HuH-7.5 (cell line): ENCODE results near the gene ANKRD55.
"Not testable (repeated sequence)": the region's sequence is repeated elsewhere in the genome, so short reads cannot be mapped to it uniquely, and the experiment has no call there.

Source experiments
- DNase-seq: peaks from one replicate; pipeline ENCODE4 v3.0.0; 2011; ENCODE audit warnings: low spot score

Gene ANKRD55

GRCh38 chr5:56233230-56233629 lies at the start of gene ANKRD55:
Gene ANKRD55, minus strand, starts transcription at chr5:56233330. Its CDS starts 417 bp downstream, at chr5:56232913.
- no peak for DNase-seq

DNA sequence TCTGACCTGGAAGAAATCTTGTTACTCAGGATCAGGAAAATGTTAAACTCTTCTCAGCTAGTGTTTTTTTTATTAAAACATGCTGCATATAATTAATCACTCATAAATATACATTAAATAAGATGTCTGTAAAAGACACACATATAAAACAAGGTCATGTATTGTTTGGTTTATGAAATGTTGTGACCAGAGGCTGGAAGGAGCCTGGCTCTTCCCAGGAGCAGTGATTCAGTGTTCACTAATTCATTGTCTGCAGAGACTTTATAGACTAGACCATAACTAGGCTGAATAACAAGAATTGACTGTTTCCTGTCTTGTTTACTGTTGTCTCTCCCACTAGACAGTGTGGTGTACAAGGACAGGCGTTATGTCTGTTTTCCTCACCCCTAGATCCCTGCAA lies 49.1 kb upstream of the ANKRD55 start:
- no peak for DNase-seq

DNA sequence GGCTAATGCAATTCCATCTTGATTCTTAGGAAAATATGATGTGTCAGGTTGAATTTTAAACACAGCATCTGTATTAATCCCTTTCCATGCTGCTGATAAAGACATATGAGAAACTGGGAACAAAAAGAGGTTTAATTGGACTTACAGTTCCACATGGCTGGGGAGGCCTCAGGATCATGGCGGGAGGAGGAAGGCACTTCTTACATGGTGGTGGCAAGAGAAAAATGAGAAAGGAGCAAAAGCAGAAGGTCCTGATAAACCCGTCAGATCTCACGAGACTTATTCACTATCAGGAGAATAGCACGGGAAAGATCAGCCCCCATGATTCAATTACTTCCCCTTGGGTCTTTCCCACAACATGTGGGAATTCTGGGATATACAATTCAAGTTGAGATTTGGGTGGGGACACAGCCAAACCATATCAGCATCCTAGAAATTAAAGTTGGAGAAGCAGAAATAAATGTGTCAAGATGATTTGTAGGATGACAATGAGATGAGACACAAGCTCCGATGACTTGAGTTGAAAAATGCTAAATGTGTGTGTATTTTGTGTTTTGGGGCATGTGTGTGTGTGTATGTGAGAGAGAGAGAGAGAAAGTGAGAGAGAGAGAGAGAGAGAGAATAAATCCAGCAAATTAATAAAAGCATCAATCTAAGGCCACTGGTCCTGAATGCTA lies 48.5 kb upstream of the ANKRD55 start:
- no peak for DNase-seq

DNA sequence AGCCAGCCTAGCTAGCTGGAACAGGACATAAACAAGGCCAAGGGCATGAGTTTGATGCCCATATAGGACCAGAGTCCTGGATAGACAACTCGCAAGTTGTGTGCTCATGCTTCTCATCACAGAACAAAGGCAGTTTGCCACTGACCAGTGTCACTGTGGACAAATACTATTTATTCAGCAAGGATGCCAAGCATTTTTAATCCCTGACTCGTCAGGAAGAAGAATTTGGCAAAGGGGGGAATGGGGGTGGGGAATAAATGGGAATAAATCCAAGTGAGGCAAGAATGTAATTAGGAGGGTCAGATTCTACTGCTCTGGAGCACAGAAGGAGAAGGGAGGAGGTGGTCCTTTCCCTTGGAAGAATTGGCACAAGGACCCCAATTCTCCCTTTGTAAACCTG lies 46.8 kb upstream of the ANKRD55 start:
- no peak for DNase-seq

DNA sequence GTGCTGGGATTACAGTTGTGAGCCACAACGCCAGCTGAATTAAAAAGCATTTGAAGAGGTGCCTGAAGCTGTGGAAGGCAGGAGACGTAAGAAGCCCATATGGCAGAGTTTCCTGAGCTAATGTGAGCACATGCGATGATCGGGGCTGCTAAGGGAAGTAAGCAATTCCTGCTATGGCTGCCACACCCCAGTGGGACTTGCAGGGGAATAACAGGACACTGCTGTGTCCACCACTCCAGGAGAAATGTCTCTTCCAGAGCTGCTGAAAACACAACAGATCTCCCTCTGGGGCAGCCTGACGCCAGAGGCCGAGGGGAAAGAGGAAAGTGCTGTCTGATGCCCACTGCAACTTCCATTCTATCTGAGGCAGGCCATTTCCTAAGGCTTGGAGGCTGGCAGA lies 46.2 kb upstream of the ANKRD55 start:
- DNase-seq, result no peak

DNA sequence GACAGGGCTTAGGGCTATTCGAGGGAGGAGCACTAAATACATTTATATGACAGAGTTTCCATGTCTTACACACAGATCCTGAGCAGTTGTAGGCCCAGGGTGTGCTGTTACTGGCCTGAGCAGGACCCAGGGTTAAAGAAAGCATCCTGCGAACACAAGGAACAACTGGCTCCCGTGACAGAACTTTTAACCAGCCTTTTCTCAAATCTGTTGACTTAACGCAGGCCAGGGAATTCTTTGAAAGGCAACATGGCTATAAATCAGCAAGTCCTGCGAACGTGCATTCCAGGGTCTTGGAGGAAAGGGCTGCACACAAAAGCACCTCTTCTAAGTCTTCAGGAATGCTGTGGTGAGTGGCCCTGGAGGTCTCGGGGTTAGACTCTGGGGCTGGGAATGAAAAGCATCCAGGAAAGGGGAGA lies 45.2 kb upstream of the ANKRD55 start:
- DNase-seq, result no peak

GRCh38 chr5:56277573-56277972 lies 44.4 kb upstream of the ANKRD55 start:
- DNase-seq, result no peak

DNA sequence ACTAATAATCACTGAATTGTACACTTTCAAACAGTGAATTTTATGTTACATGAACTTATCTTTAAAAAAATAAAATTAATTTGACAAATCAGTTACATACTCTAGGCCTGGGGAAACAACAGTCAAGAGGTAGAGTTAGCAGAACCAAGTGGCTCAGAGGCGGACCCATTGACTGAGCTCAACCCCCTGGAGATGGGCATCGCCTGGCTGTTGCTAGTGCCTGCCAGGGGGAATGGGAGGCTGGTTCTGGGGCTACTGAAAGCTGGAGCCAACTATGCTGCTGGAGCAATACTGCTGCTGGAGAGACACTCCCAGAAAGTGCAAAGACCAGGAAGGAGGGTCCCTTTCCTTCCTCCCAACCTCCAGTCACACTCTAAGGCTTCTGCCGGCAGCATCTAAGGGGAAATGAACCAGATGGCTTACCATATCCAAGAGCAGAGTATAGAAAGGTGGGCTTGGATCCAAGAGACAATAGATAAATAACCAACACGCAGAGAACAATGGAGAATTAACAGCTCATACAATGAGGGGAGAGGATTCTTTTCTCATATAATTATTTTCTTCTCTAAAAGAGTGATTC lies 40.3 kb upstream of the ANKRD55 start:
- no peak for DNase-seq

- no peak for DNase-seq
Observed at GRCh38 chr5:56272765-56273164, 39.6 kb upstream of the ANKRD55 start.

DNA sequence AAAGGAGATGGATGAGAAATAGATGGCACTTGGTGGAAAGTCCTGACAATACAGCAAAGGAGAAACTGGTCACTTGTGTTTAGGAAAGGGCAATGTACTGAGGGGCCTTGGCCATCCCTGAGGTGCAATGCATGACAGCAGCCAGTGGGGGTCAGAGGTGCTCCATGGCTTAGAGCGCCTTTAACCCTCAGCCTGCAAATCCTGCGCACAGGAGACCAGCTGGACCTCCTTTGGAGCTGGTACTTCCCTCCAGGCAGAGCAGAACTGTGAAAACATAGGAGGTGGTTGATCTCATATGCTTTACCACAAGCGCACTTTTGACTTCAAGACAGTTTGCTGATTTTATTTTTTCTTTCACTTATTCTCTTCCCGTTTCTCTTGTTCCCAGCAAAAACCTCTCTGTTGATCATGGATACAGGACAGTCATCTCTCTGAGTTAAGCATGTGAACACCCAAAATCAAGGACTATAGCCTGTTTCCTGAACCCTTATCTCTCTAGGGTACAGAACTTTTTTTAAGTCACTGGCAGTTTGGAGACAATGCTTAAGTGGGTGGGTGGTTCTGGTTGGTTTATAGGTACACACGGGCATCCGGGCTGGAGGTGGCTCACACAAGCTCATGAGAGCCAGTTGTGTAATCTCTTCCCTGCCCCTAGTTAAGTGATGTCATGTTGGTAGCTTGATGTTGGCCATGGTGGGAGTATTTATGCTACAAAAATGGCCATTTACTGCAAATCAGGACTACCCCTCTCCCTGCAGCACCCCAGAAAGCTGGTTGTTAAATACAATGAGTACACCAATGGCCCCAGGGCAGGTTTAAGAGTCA lies 37.6 kb upstream of the ANKRD55 start:
- peak; percentile 29 for DNase-seq

DNA sequence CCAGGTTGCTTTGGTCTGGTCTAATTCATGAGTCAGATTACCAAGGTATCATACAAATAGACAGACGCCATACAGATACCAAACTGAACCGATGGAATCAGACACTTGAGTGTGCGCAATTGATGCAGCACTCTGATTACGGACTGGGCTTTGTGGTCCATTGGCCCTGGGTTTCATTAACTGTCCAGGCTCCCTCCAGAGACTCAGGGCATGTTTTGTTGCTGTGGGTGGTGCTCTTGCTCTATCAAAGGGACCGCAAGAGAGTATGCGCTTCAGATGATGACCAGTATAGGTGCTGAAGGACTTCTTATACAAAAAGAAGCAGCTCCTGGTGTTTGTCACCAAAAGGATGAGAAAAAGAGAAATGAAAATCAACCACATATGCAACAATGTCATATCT lies 36.9 kb upstream of the ANKRD55 start:
- no peak for DNase-seq

DNA sequence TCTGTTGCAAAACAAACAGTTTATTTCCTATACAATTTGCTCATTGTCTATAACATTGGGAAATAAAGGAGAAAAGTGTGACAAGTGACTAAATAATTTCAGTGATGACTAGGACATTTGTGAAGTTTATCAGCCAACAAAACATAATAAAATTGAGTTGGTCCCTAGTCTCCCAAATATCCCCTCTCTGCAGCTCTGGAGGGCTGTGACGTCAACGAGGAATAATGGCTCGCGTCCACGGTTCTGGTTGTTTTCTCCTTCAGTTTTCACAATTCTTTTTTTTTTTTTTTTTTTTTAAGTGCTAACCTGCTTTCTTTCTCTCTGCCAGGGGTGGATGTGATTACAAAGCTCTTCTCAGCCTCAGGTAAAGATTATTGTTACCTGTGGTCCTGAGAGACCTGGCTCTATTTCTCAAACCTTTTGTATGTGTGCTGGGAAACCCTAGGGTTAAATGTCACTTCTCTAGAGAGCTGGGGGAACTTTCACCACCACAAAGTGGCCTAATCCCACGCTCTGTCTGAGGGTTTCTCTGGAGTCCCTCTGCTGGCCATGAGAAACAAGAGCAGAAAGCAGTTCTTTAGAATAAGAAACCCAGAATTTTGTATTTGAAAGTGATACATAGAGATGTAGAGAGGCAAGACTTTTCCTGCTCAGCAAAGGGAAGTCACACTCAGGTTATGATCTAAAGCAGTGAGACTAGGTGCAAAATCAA lies 36.2 kb upstream of the ANKRD55 start:
- DNase-seq, result no peak

- not testable (repeated sequence) for DNase-seq
Observed at GRCh38 chr5:56268707-56269106, 35.6 kb upstream of the ANKRD55 start.

GRCh38 chr5:56267856-56268255 lies 34.7 kb upstream of the ANKRD55 start:
- no peak for DNase-seq

DNA sequence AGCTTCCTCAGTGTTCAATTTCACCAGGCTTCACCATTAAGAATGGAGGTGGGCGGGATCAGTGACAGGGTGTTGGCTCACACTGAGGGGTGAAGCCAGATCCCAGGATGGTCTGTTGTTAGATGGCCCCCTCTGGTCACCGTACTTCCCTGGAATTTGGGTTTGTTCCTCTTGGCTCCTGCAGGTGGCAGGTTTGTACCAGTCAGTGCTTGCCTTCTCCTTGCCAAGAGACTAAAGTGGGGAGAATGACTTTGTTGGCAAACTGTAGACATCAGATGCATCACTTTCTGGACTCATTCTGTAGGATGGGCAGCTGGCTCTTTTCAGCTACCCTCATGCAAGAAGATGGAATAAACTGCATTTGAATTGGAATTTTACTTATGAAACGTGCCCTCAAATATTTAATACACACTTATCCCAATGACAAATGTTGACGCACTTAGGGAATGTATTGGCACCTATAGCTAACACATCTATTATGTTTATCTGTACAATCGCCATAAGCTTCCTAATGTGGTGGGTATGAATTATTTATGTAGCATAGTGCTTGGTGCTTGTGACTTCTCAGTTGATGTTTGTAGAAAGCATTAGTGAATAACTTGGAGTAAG lies 31.4 kb upstream of the ANKRD55 start:
- DNase-seq, result peak; percentile 22

- no peak for DNase-seq
Observed at GRCh38 chr5:56262279-56262678, 29.1 kb upstream of the ANKRD55 start.

GRCh38 chr5:56259002-56259511 lies 25.9 kb upstream of the ANKRD55 start:
- DNase-seq, result no peak

DNA sequence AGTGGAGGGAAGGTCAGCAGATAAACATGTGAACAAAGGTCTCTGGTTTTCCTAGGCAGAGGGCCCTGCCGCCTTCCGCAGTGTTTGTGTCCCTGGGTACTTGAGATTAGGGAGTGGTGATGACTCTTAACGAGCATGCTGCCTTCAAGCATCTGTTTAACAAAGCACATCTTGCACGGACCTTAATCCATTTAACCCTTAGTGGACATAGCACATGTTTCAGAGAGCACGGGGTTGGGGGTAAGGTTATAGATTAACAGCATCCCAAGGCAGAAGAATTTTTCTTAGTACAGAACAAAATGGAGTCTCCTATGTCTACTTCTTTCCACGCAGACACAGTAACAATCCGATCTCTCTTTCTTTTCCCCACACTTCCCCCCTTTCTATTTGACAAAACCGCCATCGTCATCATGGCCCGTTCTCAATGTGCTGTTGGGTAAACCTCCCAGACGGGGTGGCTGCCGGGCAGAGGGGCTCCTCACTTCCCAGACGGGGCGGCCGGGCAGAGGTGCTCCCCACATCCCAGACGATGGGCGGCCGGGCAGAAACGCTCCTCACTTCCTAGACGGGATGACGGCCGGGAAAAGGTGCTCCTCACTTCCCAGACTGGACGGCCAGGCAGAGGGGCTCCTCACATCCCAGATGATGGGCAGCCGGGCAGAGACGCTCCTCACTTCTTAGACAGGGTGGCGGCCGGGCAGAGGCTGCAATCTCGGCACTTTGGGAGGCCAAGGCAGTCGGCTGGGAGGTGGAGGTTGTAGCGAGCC lies 24.8 kb upstream of the ANKRD55 start:
- not testable (repeated sequence) for DNase-seq

DNA sequence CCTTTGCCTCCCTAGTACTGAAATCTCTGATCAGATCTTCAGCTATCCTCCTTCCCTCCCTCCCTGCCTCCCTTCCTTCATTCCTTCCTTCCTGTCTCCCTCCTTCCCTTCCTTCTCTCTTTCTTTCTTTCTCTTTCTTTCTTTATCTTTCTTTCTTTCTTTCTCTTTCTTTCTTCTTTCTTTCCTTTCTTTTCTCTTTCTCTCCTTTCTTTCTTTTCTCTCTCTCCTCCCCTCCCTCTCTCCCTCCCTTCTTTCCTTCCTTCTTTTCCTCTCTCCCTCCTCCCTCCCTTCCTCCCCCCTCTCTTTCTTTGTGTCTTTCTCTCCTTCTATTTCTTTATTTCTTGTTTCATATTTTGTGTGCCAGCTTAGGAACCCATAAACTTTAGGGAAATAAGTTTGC lies 23.9 kb upstream of the ANKRD55 start:
- DNase-seq, result no peak

DNA sequence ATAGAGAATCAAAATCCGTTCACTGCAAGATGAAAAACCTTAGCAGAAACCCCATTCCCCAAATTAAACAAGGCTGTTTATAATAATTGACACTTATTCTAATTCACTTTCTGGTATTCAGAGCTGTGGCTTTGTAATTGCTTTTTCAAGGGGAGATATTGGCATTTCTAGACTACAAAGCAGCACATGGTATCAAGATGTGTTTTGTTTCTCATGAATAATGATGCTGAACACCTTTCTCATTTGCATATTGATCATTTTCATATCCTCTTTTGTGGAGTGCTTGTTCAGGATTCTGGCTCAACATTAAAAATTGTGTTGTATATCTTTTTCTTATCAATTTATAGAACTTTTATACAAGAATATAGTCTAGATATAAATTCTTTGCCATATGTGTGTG lies 22.4 kb upstream of the ANKRD55 start:
- no peak for DNase-seq

DNA sequence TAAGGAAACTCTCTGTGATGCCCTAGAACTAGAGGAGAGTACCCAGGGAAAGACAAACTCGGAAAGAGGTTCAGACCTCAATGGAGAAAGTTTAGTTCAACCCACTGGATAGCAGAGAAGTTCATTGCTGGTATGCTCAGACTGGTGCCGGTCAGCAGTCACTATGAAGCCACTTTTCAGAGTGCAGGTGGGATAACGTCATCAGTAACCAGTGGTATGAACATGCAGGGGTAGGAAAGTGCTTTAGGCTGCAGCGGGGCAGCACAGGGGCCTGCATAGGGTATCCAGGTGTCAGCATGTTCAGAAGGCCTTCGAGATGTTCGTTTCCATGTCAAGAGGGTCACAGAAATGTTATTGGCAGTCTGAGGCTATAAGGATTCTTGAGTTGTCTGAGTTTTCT lies 20.8 kb upstream of the ANKRD55 start:
- DNase-seq, result no peak
